Vagina (tissue), 2 donors: ENCODE results near the gene ACOXL. TPM values are rescaled to one million over a fixed set of nuclear protein-coding genes. Genes with fewer than 3 reads are reported as not detected.

Experiments
- DNase-seq, 2 donors: peaks; one replicate each; pipeline ENCODE4 v3.0.0-alpha.2; 2017; ENCODE audit errors: extremely low spot score in 2 of 2
- H3K27ac ChIP-seq: fragments of 200-600 bp; sonication (generic); one replicate; pipeline ENCODE4 v1.5.1; 2019
- H3K27me3 ChIP-seq: fragments of 200-600 bp; sonication (generic); one replicate; pipeline ENCODE4 v1.5.1; 2019
- H3K36me3 ChIP-seq, 2 donors: fragments of 200-600 bp; sonication (generic); one replicate each; pipeline ENCODE4 v1.5.1; 2017 to 2019
- H3K4me1 ChIP-seq: fragments of 200-600 bp; sonication (generic); one replicate; pipeline ENCODE4 v1.5.1; 2019
- H3K4me3 ChIP-seq, 2 donors: fragments of 200-600 bp; sonication (generic); 1 replicate in 1 of 2; 2 replicates in 1 of 2; pipeline ENCODE4 v1.5.1; 2016 to 2019
- H3K9me3 ChIP-seq: fragments of 200-600 bp; sonication (generic); one replicate; pipeline ENCODE4 v1.5.1; 2019
- POLR2A ChIP-seq, 2 donors: fragments of 450-650 bp; IDR thresholded peaks; one replicate each; pipeline ENCODE4 v1.6.1; 2017; ENCODE audit warnings: antibody characterized with exemption in 2 of 2, mild to moderate bottlenecking in 2 of 2, moderate library complexity in 2 of 2
- POLR2AphosphoS5 ChIP-seq, 2 donors: sonication (generic); formaldehyde crosslinking; IDR thresholded peaks; one replicate each; pipeline ENCODE4 v1.9.0; 2017; ENCODE audit warnings: antibody characterized with exemption in 2 of 2, mild to moderate bottlenecking in 2 of 2, low read depth in 1 of 2; ENCODE audit not compliant: insufficient read depth in 1 of 2
- intact Hi-C: fragments of 100-400 bp; cut with DNase I; formaldehyde crosslinking; loops from one replicate; pipeline ENCODE4 v1.15.1; 2023
- total RNA-seq: library from RNA; depleted of rRNA; stranded (reverse); fragments of >200 nt; gene quantifications from one replicate; pipeline ENCODE4 v1.2.3, GENCODE V29; 2016
- TF ChIP-seq, protein P1 (sequence below), 3 experiments: fragments of 450-650 bp in 2 of 3; fragments of 200-600 bp in 1 of 3; sonication (generic) in 1 of 3; IDR thresholded peaks; one replicate each; pipeline ENCODE4 v1.5.1; 2017 to 2019; ENCODE audit warnings: antibody characterized with exemption in 3 of 3, mild to moderate bottlenecking in 2 of 3, moderate library complexity in 2 of 3

ACOXL gene
- total RNA-seq, 1 donor from 2014 or later: not detected

DNA sequence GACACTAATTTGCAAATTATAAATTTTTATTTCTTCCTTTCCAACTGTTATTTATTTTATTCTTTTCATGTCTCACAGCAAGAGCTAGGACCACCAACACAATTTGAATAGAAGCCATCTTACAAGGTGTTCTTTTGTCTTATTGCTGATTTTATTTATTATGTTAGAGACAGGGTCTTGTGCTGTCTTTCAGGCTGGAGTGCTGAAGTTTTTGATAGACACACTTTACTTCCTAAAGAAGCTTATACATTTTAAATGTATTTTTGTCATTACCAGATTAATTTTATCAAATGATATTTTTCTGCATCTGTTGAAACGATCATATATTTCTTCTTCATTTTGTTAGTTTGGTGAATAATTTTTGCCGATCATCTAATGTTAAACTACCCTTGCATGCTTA is 258.1 kb downstream of the ACOXL start:
- no peak for DNase-seq
- Histone ChIP-seq H3K9me3 (no peaks in the 10 kb centered on the region), H3K4me1 (no peaks in the 10 kb centered on the region), H3K4me3 (no peak overlapping the region), H3K27ac (no peak overlapping the region), H3K36me3 (no peaks in the 10 kb centered on the region), H3K27me3 (no peaks in the 10 kb centered on the region)
- no peak for TF ChIP-seq POLR2A (IDR thresholded peaks at IDR 0.05)
- TF ChIP-seq, protein P1, sequence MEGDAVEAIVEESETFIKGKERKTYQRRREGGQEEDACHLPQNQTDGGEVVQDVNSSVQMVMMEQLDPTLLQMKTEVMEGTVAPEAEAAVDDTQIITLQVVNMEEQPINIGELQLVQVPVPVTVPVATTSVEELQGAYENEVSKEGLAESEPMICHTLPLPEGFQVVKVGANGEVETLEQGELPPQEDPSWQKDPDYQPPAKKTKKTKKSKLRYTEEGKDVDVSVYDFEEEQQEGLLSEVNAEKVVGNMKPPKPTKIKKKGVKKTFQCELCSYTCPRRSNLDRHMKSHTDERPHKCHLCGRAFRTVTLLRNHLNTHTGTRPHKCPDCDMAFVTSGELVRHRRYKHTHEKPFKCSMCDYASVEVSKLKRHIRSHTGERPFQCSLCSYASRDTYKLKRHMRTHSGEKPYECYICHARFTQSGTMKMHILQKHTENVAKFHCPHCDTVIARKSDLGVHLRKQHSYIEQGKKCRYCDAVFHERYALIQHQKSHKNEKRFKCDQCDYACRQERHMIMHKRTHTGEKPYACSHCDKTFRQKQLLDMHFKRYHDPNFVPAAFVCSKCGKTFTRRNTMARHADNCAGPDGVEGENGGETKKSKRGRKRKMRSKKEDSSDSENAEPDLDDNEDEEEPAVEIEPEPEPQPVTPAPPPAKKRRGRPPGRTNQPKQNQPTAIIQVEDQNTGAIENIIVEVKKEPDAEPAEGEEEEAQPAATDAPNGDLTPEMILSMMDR (IDR thresholded peaks at IDR 0.05): no peak
- TF ChIP-seq POLR2AphosphoS5 (IDR thresholded peaks at IDR 0.05; ENCODE audit: insufficient read depth in 1 of 2, low read depth in 1 of 2): no peak
- intact Hi-C loops: no loop called here

DNA sequence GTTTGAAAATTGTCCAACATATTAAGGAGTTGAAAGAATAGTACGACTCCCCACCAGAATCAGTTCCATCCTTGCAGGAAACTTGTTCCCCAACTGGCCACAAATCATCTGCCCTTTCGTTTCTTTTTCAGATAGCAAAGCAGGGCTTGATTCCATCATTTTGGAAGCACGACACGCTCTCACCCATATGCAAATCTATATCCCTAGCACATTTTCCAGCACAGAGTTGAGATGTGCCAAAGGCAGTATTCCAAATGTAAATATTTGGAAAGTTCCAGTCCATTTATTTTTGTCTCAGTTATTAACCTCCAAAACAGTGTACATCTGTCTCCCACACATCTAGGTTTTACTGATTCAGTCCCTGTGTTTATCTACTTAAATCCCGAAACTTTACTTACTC is 259.5 kb downstream of the ACOXL start:
- no peak overlapping the region for H3K4me3 ChIP-seq
- TF ChIP-seq POLR2A (IDR thresholded peaks at IDR 0.05) (no peak), POLR2AphosphoS5 (IDR thresholded peaks at IDR 0.05; ENCODE audit: insufficient read depth in 1 of 2, low read depth in 1 of 2) (no peak)
- TF ChIP-seq, protein P1 (IDR thresholded peaks at IDR 0.05): no peak
- H3K4me1 ChIP-seq: no peaks in the 10 kb centered on the region
- no peaks in the 10 kb centered on the region for H3K27me3 ChIP-seq
- intact Hi-C loops: no loop called here
- H3K9me3 ChIP-seq: no peaks in the 10 kb centered on the region
- H3K36me3 ChIP-seq: no peaks in the 10 kb centered on the region
- no peak for DNase-seq
- no peak overlapping the region for H3K27ac ChIP-seq

DNA sequence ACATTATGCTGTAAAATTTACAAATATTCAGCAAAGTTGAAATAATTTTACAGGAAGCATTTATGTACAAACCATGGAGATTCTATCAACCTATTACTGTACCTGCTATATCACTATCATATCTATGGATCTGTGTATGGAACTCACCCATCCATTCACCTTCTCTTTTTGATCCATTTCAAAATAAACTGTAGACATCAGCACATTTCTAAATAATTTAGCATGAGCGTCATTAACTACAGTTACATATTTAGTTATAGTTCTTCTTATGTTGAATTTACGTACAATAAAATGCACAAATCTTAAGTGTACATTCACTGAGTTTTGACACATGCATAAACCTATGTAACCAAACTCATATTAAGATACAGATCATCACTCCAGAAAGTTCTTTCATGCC is 260.5 kb downstream of the ACOXL start:
- no peak for TF ChIP-seq POLR2A (IDR thresholded peaks at IDR 0.05)
- TF ChIP-seq, protein P1 (IDR thresholded peaks at IDR 0.05): no peak
- no peak for TF ChIP-seq POLR2AphosphoS5 (IDR thresholded peaks at IDR 0.05; ENCODE audit: insufficient read depth in 1 of 2, low read depth in 1 of 2)

DNA sequence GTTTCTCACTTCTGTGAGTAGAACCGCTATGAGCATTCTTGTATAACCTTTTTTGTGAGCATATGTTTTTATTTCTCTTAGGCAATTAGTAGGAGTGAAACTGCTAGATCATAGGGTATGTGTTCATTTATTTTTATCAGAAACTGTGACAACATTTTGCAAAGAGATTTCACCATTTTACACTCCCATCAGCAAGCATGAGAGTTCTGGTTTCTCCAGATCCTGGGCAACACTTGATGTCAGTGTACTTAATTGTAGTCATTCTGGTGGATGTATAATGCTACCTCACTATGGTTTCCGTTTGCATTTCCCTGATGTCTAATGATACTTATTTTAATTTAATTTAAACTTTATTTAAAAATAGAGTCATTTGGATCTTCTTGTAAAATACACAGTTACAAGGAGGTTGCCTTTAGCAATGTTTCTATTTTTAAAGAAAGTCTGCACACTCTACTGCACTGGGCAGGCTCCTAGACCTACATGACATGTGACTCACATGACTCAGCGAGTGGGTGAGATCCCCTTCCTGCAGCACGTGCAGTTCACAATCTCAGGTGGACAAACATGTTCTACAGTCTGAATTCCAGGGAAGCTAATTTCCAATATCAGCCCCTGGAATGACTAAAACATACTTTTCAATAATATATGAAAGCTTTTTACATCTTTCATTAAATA is 261.3 kb downstream of the ACOXL start:
- Histone ChIP-seq H3K27ac (no peak overlapping the region), H3K36me3 (no peaks in the 10 kb centered on the region), H3K27me3 (no peaks in the 10 kb centered on the region), H3K4me1 (no peaks in the 10 kb centered on the region), H3K4me3 (no peak overlapping the region), H3K9me3 (no peaks in the 10 kb centered on the region)
- no peak for DNase-seq
- TF ChIP-seq POLR2AphosphoS5 (IDR thresholded peaks at IDR 0.05; ENCODE audit: insufficient read depth in 1 of 2, low read depth in 1 of 2) (no peak), POLR2A (IDR thresholded peaks at IDR 0.05) (no peak)
- TF ChIP-seq, protein P1 (IDR thresholded peaks at IDR 0.05): no peak
- intact Hi-C loops: no loop called here

More for the DNA sequence above, 260.5 kb downstream of the ACOXL start:
- Histone ChIP-seq H3K27ac (no peak overlapping the region), H3K27me3 (no peaks in the 10 kb centered on the region), H3K4me1 (no peaks in the 10 kb centered on the region), H3K9me3 (no peaks in the 10 kb centered on the region), H3K36me3 (no peaks in the 10 kb centered on the region), H3K4me3 (no peak overlapping the region)
- no peak for DNase-seq
- intact Hi-C loops: no loop called here

DNA sequence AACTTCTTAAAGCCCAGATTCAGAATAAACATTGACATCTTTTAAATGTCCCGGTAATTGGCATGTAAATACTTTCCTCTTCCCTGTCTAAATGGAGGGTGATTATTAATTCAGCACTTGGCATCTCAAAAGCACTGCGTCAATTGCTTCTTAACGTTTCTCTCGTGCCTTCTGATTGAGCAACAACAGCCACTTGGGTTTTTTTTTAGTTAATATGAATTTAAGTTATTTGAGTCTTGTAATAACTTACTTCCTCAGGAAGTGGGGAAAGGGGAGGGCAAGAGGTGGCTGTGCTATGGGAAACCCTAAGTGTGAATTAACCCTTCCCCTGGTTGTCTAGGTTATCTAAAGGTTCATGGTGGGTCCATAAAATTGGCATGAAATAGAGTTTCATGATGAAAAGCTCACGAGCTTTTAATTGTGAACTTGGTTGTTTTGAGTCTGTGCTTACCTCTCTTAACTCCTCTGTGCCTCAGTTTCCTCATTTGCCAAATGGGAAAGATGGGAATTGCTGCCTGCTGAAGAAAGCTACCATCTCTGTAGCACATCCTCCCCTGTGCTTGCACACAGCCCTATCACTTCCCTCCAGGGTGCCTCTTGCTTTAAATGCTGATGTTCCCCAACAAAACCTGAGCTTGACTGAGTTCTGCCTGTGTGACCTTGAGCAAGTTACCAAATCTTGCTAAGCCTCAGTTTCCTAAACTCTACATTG is 262.0 kb downstream of the ACOXL start:
- TF ChIP-seq POLR2AphosphoS5 (IDR thresholded peaks at IDR 0.05; ENCODE audit: insufficient read depth in 1 of 2, low read depth in 1 of 2) (no peak), POLR2A (IDR thresholded peaks at IDR 0.05) (no peak)
- TF ChIP-seq, protein P1 (IDR thresholded peaks at IDR 0.05): no peak
- no peak for DNase-seq
- Histone ChIP-seq H3K36me3 (no peaks in the 10 kb centered on the region), H3K9me3 (no peaks in the 10 kb centered on the region), H3K4me3 (no peak overlapping the region), H3K4me1 (no peaks in the 10 kb centered on the region), H3K27ac (no peak overlapping the region), H3K27me3 (no peaks in the 10 kb centered on the region)
- intact Hi-C loops: no loop called here
